IPS-15b (cell line): ENCODE measurements around the gene TCEANC2.
"Not testable (repeated sequence)": the region's sequence is repeated elsewhere in the genome, so short reads cannot be mapped to it uniquely, and the experiment has no call there.

ENCODE experiments used
- H3K27me3 ChIP-seq: one replicate; pipeline ENCODE4 v1.6.1; 2013; ENCODE audit warnings: low read length; ENCODE audit not compliant: control insufficient read depth, insufficient read depth
- H3K36me3 ChIP-seq: one replicate; pipeline ENCODE4 v1.6.1; 2013; ENCODE audit warnings: low read length; ENCODE audit not compliant: control insufficient read depth, insufficient read depth
- H3K4me1 ChIP-seq: one replicate; pipeline ENCODE4 v1.6.1; 2013; ENCODE audit warnings: mild to moderate bottlenecking, low read length; ENCODE audit not compliant: control insufficient read depth, insufficient read depth
- H3K4me3 ChIP-seq: one replicate; pipeline ENCODE4 v1.5.1; 2013; ENCODE audit warnings: low read depth, low read length
- H3K9ac ChIP-seq: one replicate; pipeline ENCODE4 v1.6.1; 2013; ENCODE audit warnings: low read depth, mild to moderate bottlenecking, low read length
- H3K9me3 ChIP-seq: one replicate; pipeline ENCODE4 v1.6.1; 2013; ENCODE audit warnings: mild to moderate bottlenecking, low read length; ENCODE audit not compliant: control insufficient read depth, insufficient read depth

Gene TCEANC2

GRCh38 chr1:54070171-54070837 lies 16.9 kb downstream of the TCEANC2 start:
- no peaks in the 10 kb centered on the region for H3K36me3 ChIP-seq

GRCh38 chr1:54077359-54077758 lies 24.0 kb downstream of the TCEANC2 start:
- no peak overlapping the region for H3K4me3 ChIP-seq
- no peaks in the 10 kb centered on the region for H3K36me3 ChIP-seq
- H3K9me3 ChIP-seq = no peaks in the 10 kb centered on the region
- H3K9ac ChIP-seq = no peak overlapping the region
- no peaks in the 10 kb centered on the region for H3K4me1 ChIP-seq
- H3K27me3 ChIP-seq = no peaks in the 10 kb centered on the region

More at GRCh38 chr1:54070171-54070837, 16.9 kb downstream of the TCEANC2 start:
- H3K9ac ChIP-seq = no peak overlapping the region
- no peaks in the 10 kb centered on the region for H3K4me1 ChIP-seq
- no peaks in the 10 kb centered on the region for H3K27me3 ChIP-seq
- no peaks in the 10 kb centered on the region for H3K9me3 ChIP-seq
- H3K4me3 ChIP-seq = no peak overlapping the region

- Histone ChIP-seq H3K36me3 (no peaks in the 10 kb centered on the region), H3K4me1 (no peaks in the 10 kb centered on the region), H3K27me3 (no peaks in the 10 kb centered on the region), H3K9me3 (no peaks in the 10 kb centered on the region), H3K4me3 (no peak overlapping the region), H3K9ac (no peak overlapping the region)
Observed at GRCh38 chr1:54080598-54081049, 27.2 kb downstream of the TCEANC2 start.

GRCh38 chr1:54081306-54082270 lies 28.2 kb downstream of the TCEANC2 start:
- no peak overlapping the region for H3K9ac ChIP-seq
- no peaks in the 10 kb centered on the region for H3K4me1 ChIP-seq
- H3K27me3 ChIP-seq = no peaks in the 10 kb centered on the region
- H3K4me3 ChIP-seq = no peak overlapping the region
- H3K9me3 ChIP-seq = no peaks in the 10 kb centered on the region
- H3K36me3 ChIP-seq = no peaks in the 10 kb centered on the region

- no peaks in the 10 kb centered on the region for H3K27me3 ChIP-seq
- H3K4me1 ChIP-seq = no peaks in the 10 kb centered on the region
- no peak overlapping the region for H3K9ac ChIP-seq
- H3K36me3 ChIP-seq = no peaks in the 10 kb centered on the region
- no peaks in the 10 kb centered on the region for H3K9me3 ChIP-seq
- no peak overlapping the region for H3K4me3 ChIP-seq
Observed at GRCh38 chr1:54084794-54085193, 31.4 kb downstream of the TCEANC2 start.

DNA sequence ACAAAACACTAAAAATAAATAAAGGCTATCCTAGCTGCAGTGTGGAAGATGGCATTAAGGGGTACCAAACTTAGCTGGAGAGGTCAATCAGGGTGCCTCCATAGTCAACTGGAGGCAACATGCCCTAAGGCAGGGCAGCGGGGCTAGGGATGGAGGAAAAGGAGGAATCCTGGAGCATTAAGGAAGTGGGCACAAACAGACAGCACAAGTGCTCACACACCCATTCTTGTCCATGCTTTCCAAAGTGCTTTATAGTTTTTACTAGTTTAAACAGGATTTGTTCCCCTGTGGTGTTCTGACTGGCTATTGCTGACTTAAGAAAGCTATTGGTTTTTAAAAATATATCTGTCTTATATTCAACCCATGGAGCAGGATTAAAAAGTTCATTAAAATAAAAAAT lies 33.3 kb downstream of the TCEANC2 start:
- Histone ChIP-seq H3K27me3 (no peaks in the 10 kb centered on the region), H3K36me3 (no peaks in the 10 kb centered on the region), H3K4me3 (no peak overlapping the region), H3K9me3 (no peaks in the 10 kb centered on the region), H3K9ac (no peak overlapping the region), H3K4me1 (no peaks in the 10 kb centered on the region)

DNA sequence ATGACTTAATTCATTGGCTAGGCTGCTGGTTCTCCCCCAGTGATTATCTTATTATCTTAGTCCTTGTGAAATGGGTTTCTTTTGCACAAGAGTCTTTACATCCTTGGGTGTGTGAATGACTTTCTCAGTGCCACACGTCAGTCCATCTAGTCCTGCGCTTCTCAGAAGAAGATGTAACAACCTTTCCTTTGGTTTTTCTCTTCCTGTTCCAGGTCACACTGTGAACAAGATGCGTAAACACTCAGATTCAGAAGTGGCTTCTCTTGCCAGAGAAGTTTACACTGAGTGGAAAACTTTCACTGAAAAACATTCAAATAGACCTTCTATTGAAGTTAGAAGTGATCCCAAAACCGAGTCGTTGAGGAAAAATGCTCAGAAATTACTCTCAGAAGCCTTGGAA lies 35.0 kb downstream of the TCEANC2 start:
- Histone ChIP-seq H3K27me3 (no peaks in the 10 kb centered on the region), H3K4me3 (no peak overlapping the region), H3K4me1 (no peaks in the 10 kb centered on the region), H3K9ac (no peak overlapping the region), H3K9me3 (no peaks in the 10 kb centered on the region), H3K36me3 (no peaks in the 10 kb centered on the region)

GRCh38 chr1:54091666-54092065 lies 38.3 kb downstream of the TCEANC2 start:
- H3K36me3 ChIP-seq = peaks cover 4% of the 10 kb centered on the region
- no peak overlapping the region for H3K4me3 ChIP-seq
- H3K4me1 ChIP-seq = no peaks in the 10 kb centered on the region
- H3K9ac ChIP-seq = no peak overlapping the region
- no peaks in the 10 kb centered on the region for H3K27me3 ChIP-seq
- H3K9me3 ChIP-seq = no peaks in the 10 kb centered on the region

- H3K27me3 ChIP-seq = no peaks in the 10 kb centered on the region
- no peaks in the 10 kb centered on the region for H3K9me3 ChIP-seq
- no peak overlapping the region for H3K4me3 ChIP-seq
- no peak overlapping the region for H3K9ac ChIP-seq
- no peaks in the 10 kb centered on the region for H3K4me1 ChIP-seq
- H3K36me3 ChIP-seq = peaks cover 4% of the 10 kb centered on the region
Observed at GRCh38 chr1:54094001-54094729, 40.8 kb downstream of the TCEANC2 start.

- H3K36me3 ChIP-seq, H3K4me1 ChIP-seq, H3K9ac ChIP-seq, H3K9me3 ChIP-seq, H3K27me3 ChIP-seq, H3K4me3 ChIP-seq: not testable (repeated sequence)
Observed at GRCh38 chr1:54094730-54095105, 41.3 kb downstream of the TCEANC2 start.

- Histone ChIP-seq H3K4me1 (no peaks in the 10 kb centered on the region), H3K27me3 (no peaks in the 10 kb centered on the region), H3K9ac (no peak overlapping the region), H3K9me3 (no peaks in the 10 kb centered on the region), H3K4me3 (no peak overlapping the region), H3K36me3 (peaks cover 4% of the 10 kb centered on the region)
Observed at GRCh38 chr1:54095546-54096226, 42.3 kb downstream of the TCEANC2 start.
